Activated CD4-positive, alpha-beta memory T cell treated with anti-CD3 and anti-CD28 coated beads, Interleukin-2, amount 10 ng/mL, durations not matched to agents 7 days and 5 days (primary cell): ENCODE results near the gene ALOX15. TPM values are rescaled to one million over a fixed set of nuclear protein-coding genes. Genes with fewer than 3 reads are reported as not detected.
"Not testable (repeated sequence)": the region's sequence is repeated elsewhere in the genome, so short reads cannot be mapped to it uniquely, and the experiment has no call there.

ENCODE experiments used
- CTCF ChIA-PET: fragments of 350-600 bp; sonication (Branson Sonifier 250); formaldehyde crosslinking; loops from one replicate; lab custom pipeline; 2021; ENCODE audit warnings: antibody characterized with exemption, inconsistent platforms; lab: Charles Lee
- POLR2A ChIA-PET: fragments of 350-600 bp; sonication (Branson Sonifier 250); formaldehyde crosslinking; loops from one replicate; lab custom pipeline; 2021; ENCODE audit warnings: antibody characterized with exemption; lab: Charles Lee
- DNase-seq: peaks from one replicate; pipeline ENCODE4 v3.0.0-alpha.2; 2020
- H3K27ac Mint-ChIP-seq: one replicate; pipeline ENCODE4 v1.8.0; 2021; ENCODE audit warnings: mild to moderate bottlenecking, mixed read lengths
- H3K27me3 Mint-ChIP-seq: one replicate; pipeline ENCODE4 v1.8.0; 2021; ENCODE audit warnings: mixed read lengths
- H3K36me3 Mint-ChIP-seq: one replicate; pipeline ENCODE4 v1.8.0; 2021; ENCODE audit warnings: low read depth, mixed read lengths
- H3K4me1 Mint-ChIP-seq: one replicate; pipeline ENCODE4 v1.8.0; 2021; ENCODE audit warnings: mixed read lengths
- H3K4me3 Mint-ChIP-seq: one replicate; pipeline ENCODE4 v1.8.0; 2021; ENCODE audit warnings: mild to moderate bottlenecking, mixed read lengths
- H3K9me3 Mint-ChIP-seq: one replicate; pipeline ENCODE4 v1.8.0; 2021; ENCODE audit warnings: mixed read lengths
- total RNA-seq, 2 experiments: library from RNA; stranded (reverse); gene quantifications; one replicate each; pipeline ENCODE4 v1.2.3, GENCODE V29; 2021

Gene ALOX15
- total RNA-seq, 2 experiments from 2014 or later: not detected

DNA sequence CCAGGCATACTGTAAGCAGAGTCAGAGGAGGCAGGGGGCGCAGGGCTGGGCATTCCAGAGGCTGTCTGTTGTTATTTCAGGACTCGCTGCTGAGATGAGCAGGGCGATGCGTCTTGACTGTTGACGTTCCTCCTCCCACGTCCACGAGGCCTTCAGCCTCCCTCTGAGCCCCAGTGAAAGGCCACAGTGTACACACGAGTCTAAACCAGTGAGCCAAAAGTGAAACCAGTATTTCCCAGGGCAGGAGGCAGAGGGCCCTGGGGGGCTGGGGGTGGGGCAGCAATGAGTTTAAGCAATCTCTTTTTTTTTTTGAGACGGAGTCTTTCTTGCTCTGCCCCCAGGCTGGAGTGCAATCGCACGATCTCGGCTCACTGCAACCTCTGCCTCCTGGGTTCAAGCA, 35.7 kb downstream of the ALOX15 start:
- Mint-ChIP-seq H3K27ac (no peak overlapping the region), H3K4me1 (peaks cover 5% of the 10 kb centered on the region), H3K9me3 (no peaks in the 10 kb centered on the region), H3K36me3 (no peaks in the 10 kb centered on the region), H3K27me3 (peaks cover 33% of the 10 kb centered on the region), H3K4me3 (no peak overlapping the region)
- ChIA-PET CTCF (no interaction called here), POLR2A (no interaction called here)
- no peak for DNase-seq

DNA sequence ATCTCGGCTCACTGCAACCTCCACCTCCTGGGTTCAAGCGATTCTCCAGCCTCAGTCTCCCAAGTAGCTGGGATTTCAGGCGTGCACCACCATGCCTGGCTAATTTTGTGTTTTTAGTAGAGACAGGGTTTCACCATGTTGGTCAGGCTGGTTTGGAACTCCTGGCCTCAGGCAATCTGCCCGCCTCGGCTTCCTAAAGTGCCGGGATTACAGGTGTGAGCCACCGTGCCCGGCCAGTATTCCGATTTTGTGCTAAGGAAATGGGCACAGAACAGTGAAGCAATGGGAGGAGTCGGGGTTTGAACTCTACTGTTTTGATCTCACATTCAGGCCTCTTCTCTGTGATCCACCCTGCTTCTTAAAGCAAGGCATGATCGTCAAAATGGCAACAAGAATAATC, 36.7 kb downstream of the ALOX15 start:
- DNase-seq, H3K36me3 Mint-ChIP-seq, H3K4me3 Mint-ChIP-seq, H3K9me3 Mint-ChIP-seq, POLR2A ChIA-PET, H3K4me1 Mint-ChIP-seq, H3K27ac Mint-ChIP-seq: not testable (repeated sequence)
- H3K27me3 Mint-ChIP-seq: peaks cover 27% of the 10 kb centered on the region
- CTCF ChIA-PET: interaction anchor here (1.0 kb wide), 1 partner anchor 37 kb away, joined by 5 read pairs; no protein-coding TSS in a partner anchor

DNA sequence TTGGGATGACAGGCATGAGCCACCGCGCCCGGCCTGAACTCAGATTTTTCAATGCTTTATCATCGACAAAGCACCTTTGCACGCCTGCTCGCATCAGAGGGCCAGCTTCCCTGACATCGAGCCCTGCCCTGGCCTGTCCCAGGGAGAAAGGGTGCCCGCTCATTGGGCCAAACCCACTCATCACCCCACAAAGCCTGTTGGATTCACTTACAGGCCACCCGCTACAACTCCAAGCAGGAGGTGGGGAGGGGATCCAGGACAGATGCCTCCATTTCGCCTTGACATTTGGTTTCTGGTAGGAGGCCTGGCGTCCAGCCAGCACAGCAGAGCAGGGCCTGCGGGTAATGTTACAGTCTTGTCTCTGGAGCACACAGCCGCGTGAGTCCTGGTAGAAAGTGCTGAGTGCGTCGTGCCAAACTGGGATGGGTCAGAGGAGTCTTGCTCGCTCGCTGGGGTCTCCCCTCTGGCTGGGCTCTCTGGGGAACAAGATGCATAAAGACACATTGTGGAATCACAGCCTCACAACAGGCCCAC, 37.3 kb downstream of the ALOX15 start:
- no peak for DNase-seq
- Mint-ChIP-seq H3K27me3 (peaks cover 22% of the 10 kb centered on the region), H3K27ac (no peak overlapping the region), H3K9me3 (no peaks in the 10 kb centered on the region), H3K4me1 (peaks cover 5% of the 10 kb centered on the region), H3K36me3 (no peaks in the 10 kb centered on the region), H3K4me3 (no peak overlapping the region)
- CTCF ChIA-PET: no interaction called here
- POLR2A ChIA-PET: no interaction called here

DNA sequence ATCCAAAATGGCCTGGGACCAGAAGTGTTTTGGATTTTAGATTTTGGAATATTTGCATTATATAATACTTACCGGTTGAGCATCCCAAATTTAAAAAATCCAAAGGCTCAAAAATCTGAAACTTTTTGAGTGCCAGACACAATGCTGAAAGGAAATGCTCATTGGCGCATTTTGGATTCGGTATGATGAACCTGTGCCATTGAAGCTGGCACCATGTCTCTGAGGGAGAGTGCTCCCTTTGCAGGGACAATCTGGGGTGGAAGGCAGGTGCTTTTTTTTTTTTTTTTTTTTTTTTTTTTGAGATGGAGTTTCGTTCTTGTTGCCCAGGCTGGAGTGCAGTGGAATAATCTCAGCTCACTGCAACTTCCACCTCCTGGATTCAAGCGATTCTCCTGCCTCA, 39.4 kb downstream of the ALOX15 start:
- POLR2A ChIA-PET: no interaction called here
- Mint-ChIP-seq H3K36me3 (no peaks in the 10 kb centered on the region), H3K9me3 (no peaks in the 10 kb centered on the region), H3K27ac (no peak overlapping the region), H3K4me3 (no peak overlapping the region), H3K4me1 (no peaks in the 10 kb centered on the region), H3K27me3 (peaks cover 6% of the 10 kb centered on the region)
- DNase-seq: no peak
- CTCF ChIA-PET: no interaction called here

DNA sequence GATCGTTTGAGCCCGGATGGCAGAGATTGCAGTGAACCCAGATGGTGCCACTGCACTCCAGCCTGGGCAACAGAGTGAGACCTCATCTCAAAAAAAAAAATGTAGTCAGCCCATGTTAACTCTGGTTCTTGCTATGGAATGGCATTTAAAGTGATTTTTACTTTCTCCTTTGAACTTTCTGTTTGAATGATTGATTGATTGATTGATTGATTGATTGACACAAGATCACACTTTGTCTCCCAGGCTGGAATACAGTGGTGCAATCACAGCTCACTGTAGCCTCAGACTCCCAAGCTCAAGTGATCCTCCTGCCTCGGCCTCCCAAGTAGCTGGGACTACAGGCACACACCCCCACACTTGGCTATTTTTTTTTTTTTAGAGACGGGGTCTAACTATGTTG, 40.2 kb downstream of the ALOX15 start:
- no peak for DNase-seq
- CTCF ChIA-PET: no interaction called here
- H3K4me1 Mint-ChIP-seq: no peaks in the 10 kb centered on the region
- peaks cover 6% of the 10 kb centered on the region for H3K27me3 Mint-ChIP-seq
- no peaks in the 10 kb centered on the region for H3K9me3 Mint-ChIP-seq
- no peaks in the 10 kb centered on the region for H3K36me3 Mint-ChIP-seq
- no peak overlapping the region for H3K27ac Mint-ChIP-seq
- no peak overlapping the region for H3K4me3 Mint-ChIP-seq
- POLR2A ChIA-PET: no interaction called here

DNA sequence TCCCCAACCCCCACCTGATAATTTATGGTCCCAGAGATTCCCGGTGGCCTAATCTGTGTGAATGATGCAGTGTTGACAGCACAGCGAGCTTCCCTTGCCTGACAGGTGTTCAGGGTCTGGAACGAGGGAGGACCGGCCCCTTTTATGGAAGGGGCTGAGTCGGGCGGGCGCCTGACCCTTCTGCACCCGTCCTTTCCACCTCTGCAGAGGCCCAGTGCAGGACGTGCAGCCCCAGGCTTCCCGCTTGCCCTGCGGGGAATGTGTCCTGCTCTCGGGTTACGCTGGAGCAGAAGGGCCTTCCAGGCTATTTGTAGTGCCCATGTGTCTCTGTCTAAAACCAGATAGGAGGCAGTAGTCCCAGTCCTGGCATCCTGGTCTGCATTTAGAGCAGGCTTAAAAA, 40.9 kb downstream of the ALOX15 start:
- no peaks in the 10 kb centered on the region for H3K4me1 Mint-ChIP-seq
- POLR2A ChIA-PET: no interaction called here
- no peaks in the 10 kb centered on the region for H3K36me3 Mint-ChIP-seq
- CTCF ChIA-PET: no interaction called here
- no peak overlapping the region for H3K27ac Mint-ChIP-seq
- H3K9me3 Mint-ChIP-seq: no peaks in the 10 kb centered on the region
- H3K4me3 Mint-ChIP-seq: no peak overlapping the region
- DNase-seq: no peak
- peaks cover 6% of the 10 kb centered on the region for H3K27me3 Mint-ChIP-seq

DNA sequence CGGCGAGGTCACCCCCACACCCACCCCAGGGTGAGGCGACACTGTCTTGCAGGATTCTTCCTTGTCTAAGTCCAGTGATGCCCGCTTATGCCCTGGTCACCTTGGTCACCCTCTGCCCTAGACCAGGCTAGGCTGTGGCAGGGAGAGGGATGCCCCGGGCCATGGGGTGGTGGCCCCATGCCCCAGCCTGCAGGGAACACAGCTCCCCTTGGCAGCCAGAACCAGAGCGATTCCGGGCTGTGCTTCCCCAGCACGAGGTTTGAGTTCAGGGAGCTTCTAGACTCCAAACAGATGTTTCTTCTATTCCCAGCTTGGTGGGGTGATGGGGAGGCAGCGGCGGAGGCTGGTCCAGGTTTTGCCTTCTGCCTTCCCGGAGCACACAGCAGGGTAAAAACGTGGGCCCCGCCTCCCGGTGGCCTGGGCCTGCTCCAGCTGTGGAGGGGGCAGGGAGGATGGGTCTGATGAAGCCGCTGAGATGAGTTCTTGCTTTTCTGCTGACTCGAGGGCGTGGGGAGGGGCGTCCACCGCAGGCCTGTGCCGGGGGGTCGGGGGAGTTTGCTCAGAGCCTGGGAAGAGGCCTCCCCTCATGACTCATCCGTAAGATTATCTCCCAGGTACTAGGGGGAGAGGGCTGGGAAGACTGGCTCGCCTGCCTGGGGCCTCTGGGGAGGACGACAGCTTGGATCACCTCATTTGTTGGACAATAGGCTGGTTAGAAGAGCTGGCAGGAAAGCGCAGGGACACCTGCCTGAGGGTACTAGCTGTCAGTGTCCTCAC, 41.8 kb downstream of the ALOX15 start:
- ChIA-PET POLR2A (no interaction called here), CTCF (interaction anchor here (0.6 kb wide), 1 partner anchor 687 kb away, joined by 3 read pairs; no protein-coding TSS in a partner anchor)
- Mint-ChIP-seq H3K9me3 (no peaks in the 10 kb centered on the region), H3K4me3 (no peak overlapping the region), H3K27ac (no peak overlapping the region), H3K27me3 (peaks cover 6% of the 10 kb centered on the region), H3K36me3 (no peaks in the 10 kb centered on the region), H3K4me1 (peaks cover 4% of the 10 kb centered on the region)
- no peak for DNase-seq

DNA sequence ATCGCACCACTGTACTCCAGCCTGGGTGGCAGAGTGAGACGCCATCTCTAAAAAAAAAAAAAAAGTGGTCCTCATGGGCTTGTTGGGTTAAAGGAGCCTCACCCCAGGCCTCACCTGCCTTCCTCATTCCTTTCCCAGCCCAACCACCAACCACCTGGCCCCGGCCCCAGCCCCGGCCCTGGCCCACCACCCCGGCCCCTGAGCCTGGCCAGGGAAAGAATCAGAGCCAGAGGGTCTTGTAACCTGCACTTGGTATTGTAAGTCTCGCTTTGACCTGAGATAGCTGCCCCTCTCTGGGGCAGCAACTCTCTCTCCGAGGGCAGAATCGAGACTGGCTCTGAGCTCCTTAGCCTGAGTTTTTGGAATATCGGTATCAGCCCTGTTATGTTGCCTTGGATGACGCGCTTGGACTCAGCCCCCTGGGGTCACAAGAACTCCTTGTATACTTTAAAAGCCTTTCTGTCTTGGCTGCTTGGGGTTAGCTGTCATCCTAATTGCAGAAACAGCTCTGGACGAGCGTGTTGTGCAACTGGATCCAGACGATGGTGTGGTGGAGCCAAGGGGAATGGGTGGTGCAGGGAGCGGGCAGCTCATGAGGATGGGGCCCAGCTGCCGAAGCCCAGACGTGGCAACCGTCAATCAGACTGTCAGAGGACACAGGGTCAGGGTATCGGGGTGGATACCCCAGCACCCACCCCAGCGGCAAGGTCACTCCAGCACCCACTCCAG, 42.5 kb downstream of the ALOX15 start:
- no peaks in the 10 kb centered on the region for H3K9me3 Mint-ChIP-seq
- peaks cover 6% of the 10 kb centered on the region for H3K27me3 Mint-ChIP-seq
- H3K36me3 Mint-ChIP-seq: no peaks in the 10 kb centered on the region
- H3K27ac Mint-ChIP-seq: no peak overlapping the region
- POLR2A ChIA-PET: no interaction called here
- no peak for DNase-seq
- peaks cover 4% of the 10 kb centered on the region for H3K4me1 Mint-ChIP-seq
- CTCF ChIA-PET: interaction anchor here (0.6 kb wide), 1 partner anchor 686 kb away, joined by 3 read pairs; no protein-coding TSS in a partner anchor
- H3K4me3 Mint-ChIP-seq: no peak overlapping the region

DNA sequence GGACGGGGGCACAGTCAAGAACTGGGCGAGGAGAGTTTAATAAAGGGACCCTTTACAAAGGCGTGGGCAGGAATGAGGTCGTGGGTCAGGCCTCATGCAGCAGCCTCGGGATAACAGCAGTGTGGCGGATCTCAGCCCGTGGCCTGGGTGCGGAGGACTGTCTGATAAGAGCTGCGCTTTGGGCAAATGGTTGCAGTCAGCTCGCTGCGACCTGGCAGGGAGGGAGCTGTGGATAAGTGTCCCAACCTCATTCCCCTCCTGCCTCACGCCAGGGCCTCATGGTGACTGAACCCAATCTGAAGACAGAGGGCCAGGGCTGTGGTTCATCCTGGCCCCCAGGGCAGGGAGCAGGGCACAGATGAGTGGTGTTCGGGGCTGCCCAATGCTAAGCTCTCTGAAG, 43.5 kb downstream of the ALOX15 start:
- Mint-ChIP-seq H3K9me3 (no peaks in the 10 kb centered on the region), H3K4me3 (no peak overlapping the region), H3K4me1 (peaks cover 4% of the 10 kb centered on the region), H3K27ac (no peak overlapping the region), H3K27me3 (peaks cover 6% of the 10 kb centered on the region), H3K36me3 (no peaks in the 10 kb centered on the region)
- POLR2A ChIA-PET: no interaction called here
- DNase-seq: no peak
- CTCF ChIA-PET: no interaction called here

DNA sequence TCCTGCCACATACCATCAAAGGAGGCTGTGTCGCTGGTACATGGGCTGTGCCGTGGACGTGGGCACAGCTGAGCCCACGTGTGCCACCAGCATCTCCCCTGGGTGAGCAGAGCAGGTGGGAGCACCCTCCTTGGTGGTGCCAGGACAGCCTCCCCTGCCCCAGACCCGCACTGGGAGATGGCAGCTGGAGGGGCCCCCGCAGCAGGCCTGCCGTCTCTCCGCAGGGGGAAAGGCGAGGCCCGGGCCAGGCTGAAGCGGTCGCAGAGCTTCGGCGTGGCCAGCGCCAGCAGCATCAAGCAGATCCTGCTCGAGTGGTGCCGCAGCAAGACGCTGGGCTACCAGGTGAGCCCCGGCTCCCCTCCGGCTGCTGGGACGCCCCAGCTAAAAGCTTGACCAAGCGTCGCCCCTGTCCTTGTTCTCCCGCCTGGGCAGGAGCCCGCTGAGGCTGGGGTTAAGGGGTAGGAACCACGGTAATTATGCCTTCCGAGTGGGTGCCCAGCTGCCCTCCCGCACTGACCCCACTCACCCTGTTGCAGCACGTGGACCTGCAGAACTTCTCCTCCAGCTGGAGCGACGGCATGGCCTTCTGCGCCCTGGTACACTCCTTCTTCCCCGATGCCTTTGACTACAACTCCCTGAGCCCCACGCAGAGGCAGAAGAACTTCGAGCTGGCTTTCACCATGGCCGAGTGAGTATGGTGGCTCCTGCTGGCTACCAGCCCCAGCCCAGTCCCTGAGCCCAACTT, 44.7 kb downstream of the ALOX15 start:
- CTCF ChIA-PET: interaction anchor here (1.7 kb wide), 1 partner anchor 30 kb away, joined by 4 read pairs; no protein-coding TSS in a partner anchor
- Mint-ChIP-seq H3K4me1 (peaks cover 4% of the 10 kb centered on the region), H3K27ac (no peak overlapping the region), H3K27me3 (peaks cover 2% of the 10 kb centered on the region), H3K36me3 (no peaks in the 10 kb centered on the region), H3K9me3 (no peaks in the 10 kb centered on the region), H3K4me3 (no peak overlapping the region)
- POLR2A ChIA-PET: interaction anchor here (1.5 kb wide), 1 partner anchor 10 kb away, joined by 3 read pairs; no protein-coding TSS in a partner anchor
- no peak for DNase-seq

DNA sequence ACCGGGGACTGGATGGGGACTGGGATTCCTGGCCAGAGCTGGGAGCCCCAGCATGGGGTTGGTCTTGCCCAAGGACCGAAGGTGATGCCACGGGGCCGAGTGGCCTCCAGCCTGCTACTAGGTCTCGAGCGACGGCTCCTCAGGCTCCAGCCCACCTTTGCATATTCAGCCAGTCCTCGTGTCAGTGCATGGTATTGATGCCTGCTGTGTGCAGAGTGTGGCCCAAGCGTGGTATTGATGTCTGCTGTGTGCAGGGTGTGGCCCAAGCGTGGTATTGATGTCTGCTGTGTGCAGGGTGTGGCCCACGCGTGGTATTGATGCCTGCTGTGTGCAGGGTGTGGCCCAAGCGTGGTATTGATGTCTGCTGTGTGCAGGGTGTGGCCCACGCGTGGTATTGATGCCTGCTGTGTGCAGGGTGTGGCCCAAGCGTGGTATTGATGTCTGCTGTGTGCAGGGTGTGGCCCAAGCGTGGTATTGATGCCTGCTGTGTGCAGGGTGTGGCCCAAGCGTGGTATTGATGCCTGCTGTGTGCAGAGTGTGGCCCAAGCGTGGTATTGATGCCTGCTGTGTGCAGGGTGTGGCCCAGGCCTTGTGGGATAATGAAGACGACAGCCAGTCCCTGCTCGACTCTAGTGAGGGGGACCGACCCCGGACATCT, 45.7 kb downstream of the ALOX15 start:
- H3K9me3 Mint-ChIP-seq, H3K36me3 Mint-ChIP-seq, H3K4me3 Mint-ChIP-seq, H3K27ac Mint-ChIP-seq, H3K27me3 Mint-ChIP-seq, H3K4me1 Mint-ChIP-seq, DNase-seq: not testable (repeated sequence)
- POLR2A ChIA-PET: interaction anchor here (0.8 to 1.5 kb wide), 2 partner anchors 9 to 115 kb away, joined by 3 read pairs; no protein-coding TSS in a partner anchor
- CTCF ChIA-PET: interaction anchor here (0.7 to 1.7 kb wide), 3 partner anchors 29 to 31 kb away, joined by 3 to 4 read pairs (median 4); no protein-coding TSS in a partner anchor
